Muscle of leg (tissue), 11 donors: ENCODE measurements around the gene PIP5K1B. TPM values are rescaled to one million over a fixed set of nuclear protein-coding genes. Genes with fewer than 3 reads are reported as not detected.

ENCODE experiments used
- DNase-seq: peaks from one replicate; pipeline ENCODE4 v3.0.0; 2013
- H3K27ac ChIP-seq: one replicate; pipeline ENCODE4 v1.5.1; 2013; ENCODE audit warnings: mild to moderate bottlenecking, low read length, control low read depth
- H3K27me3 ChIP-seq: one replicate; pipeline ENCODE4 v1.6.1; 2013; ENCODE audit warnings: low read length; ENCODE audit not compliant: control insufficient read depth, insufficient read depth
- H3K36me3 ChIP-seq: one replicate; pipeline ENCODE4 v1.6.1; 2013; ENCODE audit warnings: low read length; ENCODE audit not compliant: control insufficient read depth, insufficient read depth
- H3K4me1 ChIP-seq: one replicate; pipeline ENCODE4 v1.6.1; 2013; ENCODE audit warnings: low read length; ENCODE audit not compliant: control insufficient read depth, insufficient read depth
- H3K4me3 ChIP-seq: one replicate; pipeline ENCODE4 v1.5.1; 2013; ENCODE audit warnings: low read length, control low read depth
- H3K9me3 ChIP-seq: replicated peaks from 2 replicates; pipeline ENCODE4 v1.6.1; 2013; ENCODE audit warnings: low read depth, low read length; ENCODE audit not compliant: control insufficient read depth
- WGBS: methylation state at CpG from one replicate; pipeline ENCODE4 v1.1.5; 2013; ENCODE audit warnings: missing lambda C conversion rate; ENCODE audit not compliant: insufficient coverage; 5-methylcytosine and 5-hydroxymethylcytosine counted together
- polyA plus RNA-seq, 8 donors: library from polyadenylated mRNA; unstranded; fragments of 120-200 nt; gene quantifications; one replicate each; pipeline versions ENCODE4 v1.2.1 to v1.2.3, GENCODE V29; 2013; ENCODE audit warnings: inconsistent platforms in 1 of 8, low replicate concordance in 1 of 8; ENCODE audit not compliant: insufficient read length in 8 of 8, insufficient read depth in 1 of 8
- total RNA-seq: library from RNA; stranded (reverse); fragments of 120-200 nt; gene quantifications from one replicate; pipeline ENCODE4 v1.2.4, GENCODE V29; 2013

The PIP5K1B gene
- total and polyA plus RNA-seq, 9 donors: 0.91 to 3.1 (median 1.3) TPM

- H3K4me3 ChIP-seq: no peak overlapping the region
- no peaks in the 10 kb centered on the region for H3K36me3 ChIP-seq
- no peaks in the 10 kb centered on the region for H3K4me1 ChIP-seq
- no peak overlapping the region for H3K27ac ChIP-seq
- no peak for DNase-seq
- H3K27me3 ChIP-seq: no peaks in the 10 kb centered on the region
- H3K9me3 ChIP-seq: no peaks in the 10 kb centered on the region
Measured at GRCh38 chr9:68912561-68912960, 207.5 kb downstream of the PIP5K1B start.

GRCh38 chr9:68913054-68913453 lies 208.0 kb downstream of the PIP5K1B start:
- Histone ChIP-seq H3K9me3 (no peaks in the 10 kb centered on the region), H3K27me3 (no peaks in the 10 kb centered on the region), H3K4me3 (no peak overlapping the region), H3K4me1 (no peaks in the 10 kb centered on the region), H3K27ac (no peak overlapping the region), H3K36me3 (no peaks in the 10 kb centered on the region)
- WGBS: 13% methylated on average over 1 of the region's 1 CpG
- DNase-seq: no peak

- no CpG with 5 or more reads among the region's 2 CpGs for WGBS
- no peak overlapping the region for H3K27ac ChIP-seq
- H3K27me3 ChIP-seq: no peaks in the 10 kb centered on the region
- no peaks in the 10 kb centered on the region for H3K4me1 ChIP-seq
- H3K4me3 ChIP-seq: no peak overlapping the region
- no peak for DNase-seq
- H3K36me3 ChIP-seq: no peaks in the 10 kb centered on the region
- H3K9me3 ChIP-seq: no peaks in the 10 kb centered on the region
Measured at GRCh38 chr9:68914751-68915150, 209.7 kb downstream of the PIP5K1B start.

- Histone ChIP-seq H3K27ac (no peak overlapping the region), H3K4me3 (no peak overlapping the region), H3K4me1 (no peaks in the 10 kb centered on the region), H3K9me3 (no peaks in the 10 kb centered on the region), H3K27me3 (no peaks in the 10 kb centered on the region), H3K36me3 (no peaks in the 10 kb centered on the region)
- peak; percentile 26 for DNase-seq
- no CpG with 5 or more reads among the region's 2 CpGs for WGBS
Measured at GRCh38 chr9:68919661-68920060, 214.6 kb downstream of the PIP5K1B start.

GRCh38 chr9:68920921-68921320 lies 215.9 kb downstream of the PIP5K1B start:
- Histone ChIP-seq H3K4me1 (no peaks in the 10 kb centered on the region), H3K27ac (no peak overlapping the region), H3K4me3 (no peak overlapping the region), H3K27me3 (no peaks in the 10 kb centered on the region), H3K36me3 (no peaks in the 10 kb centered on the region), H3K9me3 (no peaks in the 10 kb centered on the region)
- no peak for DNase-seq
- WGBS: no CpG with 5 or more reads among the region's 1 CpG

- Histone ChIP-seq H3K4me1 (no peaks in the 10 kb centered on the region), H3K27me3 (no peaks in the 10 kb centered on the region), H3K4me3 (no peak overlapping the region), H3K27ac (no peak overlapping the region), H3K36me3 (no peaks in the 10 kb centered on the region), H3K9me3 (no peaks in the 10 kb centered on the region)
- DNase-seq: no peak
Measured at GRCh38 chr9:68923480-68923879, 218.4 kb downstream of the PIP5K1B start.

- 52% methylated on average over 3 of the region's 6 CpGs for WGBS
- DNase-seq: no peak
Measured at GRCh38 chr9:68925175-68925574, 220.1 kb downstream of the PIP5K1B start.

GRCh38 chr9:68927165-68927564 lies 222.1 kb downstream of the PIP5K1B start:
- Histone ChIP-seq H3K36me3 (no peaks in the 10 kb centered on the region), H3K4me1 (no peaks in the 10 kb centered on the region), H3K27me3 (no peaks in the 10 kb centered on the region), H3K27ac (no peak overlapping the region), H3K9me3 (no peaks in the 10 kb centered on the region), H3K4me3 (no peak overlapping the region)
- no CpG with 5 or more reads among the region's 2 CpGs for WGBS
- DNase-seq: no peak

More at GRCh38 chr9:68925175-68925574, 220.1 kb downstream of the PIP5K1B start:
- Histone ChIP-seq H3K27me3 (no peaks in the 10 kb centered on the region), H3K9me3 (no peaks in the 10 kb centered on the region), H3K27ac (no peak overlapping the region), H3K4me3 (no peak overlapping the region), H3K36me3 (no peaks in the 10 kb centered on the region), H3K4me1 (no peaks in the 10 kb centered on the region)

GRCh38 chr9:68931821-68932220 lies 226.8 kb downstream of the PIP5K1B start:
- DNase-seq: no peak
- WGBS: no CpG with 5 or more reads among the region's 6 CpGs
- Histone ChIP-seq H3K27me3 (no peaks in the 10 kb centered on the region), H3K9me3 (no peaks in the 10 kb centered on the region), H3K36me3 (no peaks in the 10 kb centered on the region), H3K4me3 (no peak overlapping the region), H3K27ac (no peak overlapping the region), H3K4me1 (no peaks in the 10 kb centered on the region)

GRCh38 chr9:68932458-68932857 lies 227.4 kb downstream of the PIP5K1B start:
- no CpG with 5 or more reads among the region's 1 CpG for WGBS
- Histone ChIP-seq H3K36me3 (no peaks in the 10 kb centered on the region), H3K27ac (no peak overlapping the region), H3K27me3 (no peaks in the 10 kb centered on the region), H3K4me3 (no peak overlapping the region), H3K4me1 (no peaks in the 10 kb centered on the region), H3K9me3 (no peaks in the 10 kb centered on the region)
- no peak for DNase-seq
